Urothelium cell line (cell line): ENCODE results near the gene NFIX.

ENCODE experiments used
- DNase-seq: peaks from one replicate; pipeline ENCODE4 v3.0.0; 2011; ENCODE audit warnings: low spot score, mixed read lengths
- FAIRE-seq: peaks from 2 replicates; lab custom pipeline; 2011; peaks lifted over from hg19 to GRCh38; lab: Jason Lieb, UNC

Gene NFIX

GRCh38 chr19:12987190-12987589, 8.1 kb upstream of the NFIX start:
- DNase-seq = no peak
- FAIRE-seq = no peak

DNA sequence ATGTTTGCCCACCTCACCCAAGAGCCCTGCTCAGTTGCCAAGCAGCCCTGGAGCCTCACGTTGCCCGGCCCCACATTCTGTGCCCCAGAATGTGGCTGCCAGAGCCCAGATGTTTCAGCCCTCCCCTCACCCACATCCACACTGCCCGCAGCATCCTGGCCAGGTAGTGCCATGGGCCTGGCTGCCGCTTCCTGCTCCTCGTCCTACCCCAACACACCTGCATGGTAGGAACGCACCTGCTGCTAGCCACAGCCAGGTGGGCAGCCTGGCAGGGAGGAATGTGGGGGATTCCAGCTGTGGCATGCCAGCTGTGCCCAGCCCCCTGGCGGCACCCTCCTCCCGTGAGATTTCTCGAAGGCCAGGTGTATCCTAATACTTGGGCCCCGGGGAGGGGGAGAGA, 7.5 kb upstream of the NFIX start:
- no peak for FAIRE-seq

GRCh38 chr19:12990431-12990830, 4.8 kb upstream of the NFIX start:
- DNase-seq = no peak
- FAIRE-seq = no peak

More for the DNA sequence above, 7.5 kb upstream of the NFIX start:
- DNase-seq = no peak

DNA sequence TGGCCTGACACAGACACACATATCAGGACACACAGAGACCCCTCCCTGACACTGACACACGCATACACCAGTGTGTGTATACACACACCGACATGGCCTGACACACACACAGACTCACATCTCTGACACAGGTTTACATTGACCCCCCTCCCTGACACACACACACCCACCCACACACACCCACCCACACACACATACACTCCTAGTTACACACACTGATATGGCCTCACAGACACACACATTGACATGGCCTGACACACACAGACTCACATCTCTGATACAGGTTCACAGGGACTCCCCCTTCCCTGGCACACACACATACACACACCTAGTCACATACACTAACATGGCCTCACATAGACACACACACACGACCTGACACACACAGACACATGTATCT, 4.4 kb upstream of the NFIX start:
- FAIRE-seq = peak; percentile 17
- DNase-seq = no peak

DNA sequence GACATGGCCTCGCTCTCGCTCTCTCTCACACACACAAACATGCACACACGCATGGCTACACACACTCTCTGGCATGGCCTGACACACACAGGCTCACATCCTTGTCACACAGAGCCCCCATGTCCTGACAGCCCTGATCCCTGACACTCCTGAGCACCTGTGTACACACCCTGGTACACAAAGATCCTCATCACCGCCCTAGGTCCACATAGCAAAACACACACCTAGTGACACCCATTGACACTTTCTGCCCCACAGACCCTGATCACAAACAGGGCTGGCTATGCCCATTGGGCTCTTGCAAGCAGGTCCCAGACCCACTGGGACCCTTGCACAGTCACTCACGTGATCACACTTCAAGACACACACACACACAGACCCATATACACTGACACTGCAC, 4.0 kb upstream of the NFIX start:
- DNase-seq = no peak

DNA sequence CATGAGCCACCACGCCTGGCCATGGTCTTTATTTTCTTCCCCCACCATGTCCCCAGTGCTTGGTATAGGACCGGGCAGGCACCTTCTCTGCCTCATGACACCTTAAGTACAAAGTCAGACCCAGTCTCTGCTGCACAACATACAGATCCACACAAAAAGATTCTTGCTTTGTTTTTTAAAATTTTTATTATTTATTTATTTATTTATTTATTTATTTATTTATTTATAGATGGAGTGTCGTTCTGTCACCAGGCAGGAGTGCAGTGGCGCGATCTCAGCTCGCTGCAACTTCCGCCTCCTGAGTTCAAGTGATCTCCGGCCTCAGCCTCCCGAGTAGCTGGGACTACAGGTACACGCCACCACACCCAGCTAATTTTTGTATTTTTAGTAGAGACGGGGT, 2.5 kb upstream of the NFIX start:
- FAIRE-seq (no peak), DNase-seq (no peak)

More for the DNA sequence above, 4.0 kb upstream of the NFIX start:
- no peak for FAIRE-seq

GRCh38 chr19:12993562-12993961, 1.7 kb upstream of the NFIX start:
- no peak for FAIRE-seq
- DNase-seq = no peak

DNA sequence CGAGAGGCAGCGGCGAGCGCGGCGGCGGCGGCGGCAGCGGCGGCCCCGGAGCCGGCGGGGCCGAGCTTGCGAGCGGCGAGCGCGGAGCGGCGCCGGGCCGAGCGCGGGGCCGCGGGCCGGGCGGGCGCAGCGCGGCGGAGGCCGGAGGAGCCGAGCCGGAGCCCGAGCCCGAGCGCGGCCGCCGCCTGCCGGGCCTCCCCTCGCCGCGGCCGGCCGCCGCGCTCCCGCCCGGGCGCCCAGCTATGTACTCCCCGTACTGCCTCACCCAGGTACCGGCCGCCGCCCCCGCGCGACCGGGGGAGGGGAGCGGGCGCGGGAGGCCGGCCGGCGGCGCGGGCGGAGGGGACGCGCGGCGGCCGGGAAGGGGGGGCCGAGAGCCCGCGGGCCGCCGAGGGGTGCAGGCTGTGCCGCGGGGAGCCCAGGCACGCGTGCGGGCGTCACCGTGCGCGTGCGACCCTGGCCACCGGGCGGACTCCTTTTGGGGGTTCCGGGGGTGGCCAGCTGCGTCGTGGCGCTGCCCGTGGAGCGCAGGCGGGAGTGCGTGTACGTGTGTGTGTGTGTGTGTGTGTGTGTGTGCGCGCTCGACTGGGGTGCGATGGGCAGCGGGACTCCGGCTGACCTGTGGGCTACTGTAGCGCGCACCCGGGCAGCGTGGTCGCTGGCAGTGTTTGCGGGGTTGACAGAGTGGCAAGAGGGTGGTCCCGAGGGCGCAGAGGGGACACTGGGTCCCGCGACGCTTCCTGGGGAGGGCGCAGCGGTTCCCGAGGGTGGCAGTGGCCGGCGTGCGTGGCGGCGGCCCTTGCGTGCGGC, 526 bp downstream of the NFIX start:
- DNase-seq (peak; percentile 41), FAIRE-seq (no peak)

- no peak for DNase-seq
Measured at GRCh38 chr19:12996406-12997094, 1.3 kb downstream of the NFIX start.

GRCh38 chr19:12997179-12997966, 2.1 kb downstream of the NFIX start:
- FAIRE-seq (no peak), DNase-seq (no peak)

More at GRCh38 chr19:12996406-12997094, 1.3 kb downstream of the NFIX start:
- no peak for FAIRE-seq

GRCh38 chr19:12997967-12998940, 3.0 kb downstream of the NFIX start:
- FAIRE-seq = no peak
- DNase-seq = no peak

DNA sequence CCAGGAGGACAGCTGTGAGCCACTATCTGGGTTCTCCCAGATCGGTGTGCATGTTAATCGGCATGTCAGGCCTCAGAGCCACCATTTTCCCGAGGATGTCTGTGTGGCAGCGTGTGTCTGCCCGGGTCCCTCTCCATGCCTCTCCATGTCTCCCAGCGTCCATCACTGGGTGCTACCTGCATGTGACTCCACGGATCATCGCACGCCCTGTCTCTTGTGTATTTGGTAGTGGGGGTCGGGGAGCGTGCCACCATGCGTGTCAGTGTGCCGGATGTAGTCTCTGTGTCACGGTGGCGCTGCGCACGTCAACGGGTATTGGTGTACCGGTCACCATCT, 5.9 kb downstream of the NFIX start:
- DNase-seq = no peak
- no peak for FAIRE-seq

GRCh38 chr19:13001502-13002165, 6.4 kb downstream of the NFIX start:
- FAIRE-seq (peak; percentile 66), DNase-seq (no peak)

DNA sequence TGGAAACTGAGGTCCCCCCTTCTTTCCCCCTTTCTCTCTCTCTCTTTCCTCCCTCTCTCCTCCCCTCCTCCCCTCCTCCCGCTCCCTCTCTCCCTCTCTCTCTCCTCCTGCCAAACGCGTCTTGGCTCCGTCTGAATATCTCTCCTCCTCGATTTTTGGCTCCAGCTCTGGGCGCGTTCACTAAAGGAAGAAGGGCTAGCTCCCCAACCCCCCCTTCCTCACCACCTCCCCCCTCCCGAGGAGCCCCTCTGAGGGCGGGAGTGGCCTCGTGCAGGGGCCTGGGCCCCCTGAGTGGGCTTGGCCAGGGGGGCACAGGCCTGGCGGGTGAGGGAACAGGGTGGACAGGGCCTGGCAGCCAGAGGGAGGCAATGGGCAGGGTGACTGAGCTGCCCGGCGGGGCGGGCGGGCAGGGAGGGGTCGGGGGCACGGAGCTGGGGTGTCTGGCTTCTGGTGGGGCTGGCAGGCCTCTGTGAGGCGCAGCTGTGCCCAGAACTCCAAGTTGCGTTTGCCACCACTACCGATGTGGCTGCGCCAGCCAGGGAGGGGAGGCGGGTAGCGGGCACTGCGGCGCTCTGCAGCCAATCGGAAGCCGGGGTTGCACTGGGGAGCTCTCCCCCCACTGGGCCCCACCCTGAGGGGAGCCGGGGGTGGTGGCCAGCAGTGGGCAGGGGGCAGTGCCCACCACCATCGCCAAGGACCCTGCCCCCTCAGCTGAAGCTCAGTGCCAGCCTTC, 7.1 kb downstream of the NFIX start:
- DNase-seq = no peak
- no peak for FAIRE-seq

GRCh38 chr19:13003081-13003480, 7.8 kb downstream of the NFIX start:
- FAIRE-seq (no peak), DNase-seq (no peak)

GRCh38 chr19:13004273-13004672, 9.0 kb downstream of the NFIX start:
- FAIRE-seq = no peak
- no peak for DNase-seq

GRCh38 chr19:13005253-13005652, 10.0 kb downstream of the NFIX start:
- DNase-seq (no peak), FAIRE-seq (no peak)

GRCh38 chr19:13005861-13006370, 10.6 kb downstream of the NFIX start:
- no peak for FAIRE-seq
- DNase-seq = no peak
